DOHH2 (cell line): ENCODE data around the gene UCMA.

ENCODE experiments used
- H3F3A ChIP-seq: fragments of 200-600 bp; sonication (generic), shearing (Covaris generic); 2 replicates; pipeline ENCODE4 v1.6.0; 2016; ENCODE audit warnings: antibody characterized with exemption, mild to moderate bottlenecking; ENCODE audit not compliant: control insufficient read depth, insufficient read depth
- H3K27ac ChIP-seq: fragments of 200-600 bp; sonication (generic); 2 replicates; pipeline ENCODE4 v1.5.1; 2014; ENCODE audit warnings: low read depth, mild to moderate bottlenecking, low read length, moderate library complexity
- H3K27me3 ChIP-seq: fragments of 200-600 bp; sonication (generic); 2 replicates; pipeline ENCODE4 v1.6.1; 2014; ENCODE audit warnings: mild to moderate bottlenecking, low read length, mixed read lengths; ENCODE audit not compliant: control insufficient read depth
- H3K36me3 ChIP-seq: fragments of 200-600 bp; sonication (generic); 2 replicates; pipeline ENCODE4 v1.6.1; 2014; ENCODE audit warnings: mild to moderate bottlenecking, low read length, moderate library complexity, mixed read lengths; ENCODE audit not compliant: control insufficient read depth
- H3K4me1 ChIP-seq: fragments of 200-600 bp; sonication (generic); 2 replicates; pipeline ENCODE4 v1.6.1; 2014; ENCODE audit warnings: mild to moderate bottlenecking, low read length, mixed read lengths; ENCODE audit not compliant: control insufficient read depth
- H3K4me2 ChIP-seq: fragments of 200-600 bp; sonication (generic); 2 replicates; pipeline ENCODE4 v1.6.0; 2014; ENCODE audit warnings: mild to moderate bottlenecking, low read length, moderate library complexity
- H3K4me3 ChIP-seq: fragments of 200-600 bp; sonication (generic); 2 replicates; pipeline ENCODE4 v1.5.1; 2014; ENCODE audit warnings: mild to moderate bottlenecking, low read length, mixed read lengths
- H3K79me2 ChIP-seq: fragments of 200-600 bp; sonication (generic); 2 replicates; pipeline ENCODE4 v1.6.1; 2014; ENCODE audit warnings: mild to moderate bottlenecking, low read length, mixed read lengths; ENCODE audit not compliant: control insufficient read depth
- H3K9me2 ChIP-seq: fragments of 200-600 bp; sonication (generic); replicated peaks from 2 replicates; pipeline ENCODE4 v1.6.1; 2014; ENCODE audit warnings: mild to moderate bottlenecking, low read length, mixed read lengths; ENCODE audit not compliant: control insufficient read depth
- H3K9me3 ChIP-seq: fragments of 200-600 bp; sonication (generic); 2 replicates; pipeline ENCODE4 v1.6.1; 2014; ENCODE audit warnings: antibody characterized with exemption, low read length, mixed read lengths; ENCODE audit not compliant: control insufficient read depth, insufficient read depth
- H4K20me1 ChIP-seq: fragments of 200-600 bp; sonication (generic); 2 replicates; pipeline ENCODE4 v1.6.0; 2014; ENCODE audit warnings: low read depth, mild to moderate bottlenecking, antibody characterized with exemption, low read length, moderate library complexity; ENCODE audit not compliant: control insufficient read depth, insufficient read depth
- CTCF ChIP-seq: fragments of 200-600 bp; sonication (generic); IDR thresholded peaks from one replicate; pipeline ENCODE4 v1.5.1; 2014; ENCODE audit warnings: antibody characterized with exemption, mild to moderate bottlenecking, low read depth, low read length; ENCODE audit not compliant: poor library complexity, severe bottlenecking
- EZH2phosphoT487 ChIP-seq: fragments of 200-600 bp; sonication (generic); IDR thresholded peaks from 2 replicates; pipeline ENCODE4 v1.6.1; 2017; ENCODE audit warnings: borderline replicate concordance, mild to moderate bottlenecking, antibody characterized with exemption, low read length, moderate library complexity, mixed read lengths

UCMA gene

DNA sequence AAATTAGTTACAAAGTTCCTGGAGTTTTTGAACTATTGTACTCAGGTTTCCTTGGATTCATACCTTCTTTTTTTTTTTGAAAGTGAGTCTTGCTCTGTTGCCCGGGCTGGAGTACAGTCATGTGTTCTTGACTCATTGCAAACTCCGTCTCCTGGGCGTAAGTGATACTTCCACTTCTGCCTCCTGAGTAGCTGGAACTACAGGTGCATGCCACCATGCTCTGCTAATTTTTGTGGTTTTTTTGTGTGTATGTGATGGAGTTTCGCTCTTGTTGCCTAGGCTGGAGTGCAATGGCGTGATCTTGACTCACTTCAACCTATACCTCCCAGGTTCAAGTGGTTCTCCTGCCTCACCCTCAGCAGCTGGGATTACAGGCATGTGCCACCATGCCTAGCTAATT is 50.5 kb downstream of the UCMA start:
- peaks cover 97% of the 10 kb centered on the region for H3K36me3 ChIP-seq

DNA sequence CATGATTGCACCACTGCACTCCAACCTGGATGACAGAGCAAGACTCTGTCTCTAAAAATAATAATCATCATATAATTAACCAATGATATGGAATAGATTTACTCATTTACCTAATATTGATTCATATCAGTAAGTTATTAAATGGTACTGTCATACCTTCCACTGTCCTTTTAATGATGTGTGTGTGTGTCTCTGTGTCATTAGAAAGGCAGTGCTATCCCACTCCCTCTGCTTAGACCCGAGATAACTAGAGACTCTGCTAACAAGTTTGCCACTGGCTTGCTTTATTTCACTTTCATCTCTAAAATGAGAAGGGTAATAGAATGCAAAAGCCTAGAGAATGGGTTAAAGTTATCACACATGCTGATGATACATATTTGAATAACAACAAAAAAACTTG is 51.8 kb downstream of the UCMA start:
- Histone ChIP-seq H3K4me3 (no peak overlapping the region), H3K36me3 (peaks cover 97% of the 10 kb centered on the region), H3K79me2 (peaks cover 10% of the 10 kb centered on the region), H3K4me2 (no peak overlapping the region), H3K9me2 (no peaks in the 10 kb centered on the region), H3F3A (no peaks in the 10 kb centered on the region), H3K4me1 (no peaks in the 10 kb centered on the region), H4K20me1 (no peaks in the 10 kb centered on the region; the same call in 1 of the 2 replicates), H3K27ac (no peak overlapping the region), H3K9me3 (no peaks in the 10 kb centered on the region), H3K27me3 (no peaks in the 10 kb centered on the region)
- TF ChIP-seq CTCF, result no peak
- no peak for TF ChIP-seq EZH2phosphoT487

More for the DNA sequence above, 50.5 kb downstream of the UCMA start:
- Histone ChIP-seq H3K9me2 (no peaks in the 10 kb centered on the region), H3K4me3 (no peak overlapping the region), H4K20me1 (no peaks in the 10 kb centered on the region; the same call in 1 of the 2 replicates), H3K4me2 (no peak overlapping the region), H3K9me3 (no peaks in the 10 kb centered on the region), H3K27ac (no peak overlapping the region), H3K4me1 (no peaks in the 10 kb centered on the region), H3F3A (no peaks in the 10 kb centered on the region), H3K79me2 (peaks cover 7% of the 10 kb centered on the region; the same call in 1 of the 2 replicates), H3K27me3 (no peaks in the 10 kb centered on the region)
- no peak for TF ChIP-seq EZH2phosphoT487
- TF ChIP-seq CTCF, result no peak

DNA sequence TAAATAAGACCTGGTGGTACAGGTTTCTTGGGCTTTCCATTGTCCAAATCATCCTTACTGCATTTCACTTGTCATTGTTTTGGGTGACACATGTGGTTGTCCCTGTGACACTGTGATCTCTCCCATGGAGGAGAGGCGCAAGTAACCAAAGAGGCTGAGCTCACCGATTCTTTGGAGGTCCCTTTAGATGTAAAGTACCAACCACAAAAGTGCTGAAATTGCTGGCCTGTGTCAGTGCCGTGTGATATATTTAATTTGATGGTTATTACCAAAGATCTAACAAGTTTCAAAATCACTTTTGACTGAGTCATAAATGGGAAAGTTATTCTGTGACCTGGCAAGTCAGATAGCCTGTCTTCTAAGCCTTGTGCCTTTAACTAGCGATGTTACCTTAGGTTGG is 53.4 kb downstream of the UCMA start:
- no peaks in the 10 kb centered on the region for H3K9me3 ChIP-seq
- peaks cover 10% of the 10 kb centered on the region for H3K79me2 ChIP-seq
- no peak overlapping the region for H3K4me3 ChIP-seq
- H4K20me1 ChIP-seq, result no peaks in the 10 kb centered on the region; the same call in 1 of the 2 replicates
- H3K36me3 ChIP-seq, result peaks cover 96% of the 10 kb centered on the region
- H3F3A ChIP-seq, result no peaks in the 10 kb centered on the region
- H3K4me1 ChIP-seq, result no peaks in the 10 kb centered on the region
- H3K27ac ChIP-seq, result no peak overlapping the region
- no peak overlapping the region for H3K4me2 ChIP-seq
- H3K9me2 ChIP-seq, result no peaks in the 10 kb centered on the region
- no peaks in the 10 kb centered on the region for H3K27me3 ChIP-seq
- TF ChIP-seq EZH2phosphoT487 (no peak), CTCF (no peak)
